Fibroblast of lung (primary cell): ENCODE data around the gene GCAT. TPM values are rescaled to one million over a fixed set of nuclear protein-coding genes. Genes with fewer than 3 reads are reported as not detected.
A peak's percentile ranks its signal among the peaks of the same experiment; 100 is the strongest.

ENCODE experiments used
- DNase-seq, 2 donors: peaks; one replicate each; pipeline versions ENCODE4 v3.0.0 to v3.0.0-alpha.2; 2010; ENCODE audit warnings: low read depth in 2 of 2
- H2AFZ ChIP-seq: 2 replicates; pipeline ENCODE4 v1.5.1; 2012; ENCODE audit warnings: low read length, control low read depth, inconsistent platforms
- H3K27ac ChIP-seq: 2 replicates; pipeline ENCODE4 v1.5.1; 2011; ENCODE audit warnings: low read length, control low read depth; ENCODE audit not compliant: insufficient read depth
- H3K27me3 ChIP-seq: 2 replicates; pipeline ENCODE4 v1.5.1; 2011; ENCODE audit warnings: mild to moderate bottlenecking, low read length; ENCODE audit not compliant: control insufficient read depth, insufficient read depth
- H3K36me3 ChIP-seq: 2 replicates; pipeline ENCODE4 v1.5.1; 2011; ENCODE audit warnings: low read length; ENCODE audit not compliant: control insufficient read depth, insufficient read depth
- H3K4me1 ChIP-seq: 2 replicates; pipeline ENCODE4 v1.5.1; 2011; ENCODE audit warnings: low read length; ENCODE audit not compliant: control insufficient read depth, insufficient read depth; ENCODE audit errors: extremely low read depth
- H3K4me2 ChIP-seq: 2 replicates; pipeline ENCODE4 v1.5.1; 2011; ENCODE audit warnings: low read length, control low read depth; ENCODE audit not compliant: insufficient read depth; ENCODE audit errors: extremely low read depth
- H3K4me3 ChIP-seq, 4 experiments: fragments of 200-600 bp in 1 of 4; sonication (generic) in 1 of 4; replicated peaks in 1 of 4; 2 replicates each; pipeline ENCODE4 v1.5.1; 2011 to 2016; ENCODE audit warnings: low read length in 4 of 4, low read depth in 3 of 4, mild to moderate bottlenecking in 3 of 4, control low read depth in 2 of 4, inconsistent platforms in 1 of 4, mixed read lengths in 1 of 4; ENCODE audit not compliant: insufficient read depth in 1 of 4; ENCODE audit errors: control extremely low read depth in 1 of 4
- H3K79me2 ChIP-seq: 2 replicates; pipeline ENCODE4 v1.5.1; 2012; ENCODE audit warnings: mild to moderate bottlenecking, low read length, inconsistent platforms; ENCODE audit not compliant: control insufficient read depth, insufficient read depth
- H3K9ac ChIP-seq: 2 replicates; pipeline ENCODE4 v1.5.1; 2011; ENCODE audit warnings: mild to moderate bottlenecking, low read length, control low read depth; ENCODE audit not compliant: insufficient read depth
- H3K9me3 ChIP-seq: 2 replicates; pipeline ENCODE4 v1.5.1; 2012; ENCODE audit warnings: low read depth, low read length; ENCODE audit not compliant: control insufficient read depth, insufficient read depth
- H4K20me1 ChIP-seq: 2 replicates; pipeline ENCODE4 v1.5.1; 2011; ENCODE audit warnings: low read length; ENCODE audit not compliant: control insufficient read depth, insufficient read depth; ENCODE audit errors: extremely low read depth
- CTCF ChIP-seq, 2 donors: IDR thresholded peaks in 1 of 2; conservative IDR thresholded peaks in 1 of 2; 1 replicate in 1 of 2; 2 replicates in 1 of 2; pipeline ENCODE4 v1.5.1; 2011 to 2012; ENCODE audit warnings: low read length in 2 of 2, control low read depth in 1 of 2, inconsistent platforms in 1 of 2, low read depth in 1 of 2, mild to moderate bottlenecking in 1 of 2
- EZH2 ChIP-seq: IDR thresholded peaks from 2 replicates; pipeline ENCODE4 v1.5.1; 2012; ENCODE audit warnings: low read length, control low read depth, mild to moderate bottlenecking; ENCODE audit errors: missing control alignments
- polyA minus RNA-seq: library from RNA; depleted of rRNA, polyadenylated mRNA; stranded (reverse); fragments of >200 nt; gene quantifications from 2 replicates; pipeline ENCODE4 v1.2.3, GENCODE V29; 2011; ENCODE audit warnings: low replicate concordance
- polyA plus RNA-seq, 2 donors: library from polyadenylated mRNA; depleted of rRNA in 1 of 2; stranded (reverse) in 1 of 2; unstranded in 1 of 2; fragments of >200 nt; gene quantifications; 2 replicates each; pipeline ENCODE4 v1.2.1, GENCODE V29; 2011 to 2012; ENCODE audit warnings: missing spikeins in 1 of 2
- total RNA-seq: library from RNA; depleted of rRNA; stranded (reverse); fragments of >200 nt; gene quantifications from 2 replicates; pipeline ENCODE4 v1.2.1, GENCODE V29; 2014

Gene GCAT
- 7.7 and 11.9 TPM in 2 replicates for total RNA-seq
- 6.6 and 11.0 TPM in 2 replicates for polyA plus RNA-seq
- polyA plus RNA-seq (2012): 14.0 and 25.6 TPM in 2 replicates
- polyA minus RNA-seq: 14.6 and 20.8 TPM in 2 replicates

GRCh38 chr22:37807410-37808293 is at the start of gene GCAT:
GCAT (plus strand) TSS chr22:37807934; CDS start chr22:37807968, 34 bp downstream.
- peak within 1 kb of the TSS; percentile 71 to 89 (median 80) for H3K4me3 ChIP-seq
- peak within 1 kb of the TSS; percentile 70 for H3K9ac ChIP-seq
- DNase-seq: peak; percentile 96
- H3K36me3 ChIP-seq: no peaks in the 10 kb centered on the region
- H4K20me1 ChIP-seq: no peaks in the 10 kb centered on the region
- H3K4me2 ChIP-seq: peak within 1 kb of the TSS; percentile 95
- TF ChIP-seq EZH2: no peak
- no peak for TF ChIP-seq CTCF (conservative IDR thresholded peaks at IDR 0.05 in 1 of 2, IDR thresholded peaks at IDR 0.05 in 1 of 2; ENCODE audit: low read depth in 1 of 2, low read length in 2 of 2)
- no peaks in the 10 kb centered on the region for H3K9me3 ChIP-seq
- H2AFZ ChIP-seq: peak within 1 kb of the TSS; percentile 95
- peak within 1 kb of the TSS; percentile 85 for H3K27ac ChIP-seq
- H3K27me3 ChIP-seq: no peaks in the 10 kb centered on the region
- H3K4me1 ChIP-seq: peaks cover 11% of the 10 kb centered on the region
- peaks cover 19% of the 10 kb centered on the region for H3K79me2 ChIP-seq

GRCh38 chr22:37758694-37759093 is 49.0 kb upstream of the GCAT start:
- no peak overlapping the region for H3K9ac ChIP-seq
- no peak for DNase-seq
- TF ChIP-seq EZH2 (no peak), CTCF (conservative IDR thresholded peaks at IDR 0.05 in 1 of 2, IDR thresholded peaks at IDR 0.05 in 1 of 2; ENCODE audit: low read depth in 1 of 2, low read length in 2 of 2) (no peak)
- H3K4me2 ChIP-seq: no peak overlapping the region
- peaks cover 42% of the 10 kb centered on the region for H3K36me3 ChIP-seq
- H2AFZ ChIP-seq: no peak overlapping the region
- no peaks in the 10 kb centered on the region for H3K27me3 ChIP-seq
- H3K79me2 ChIP-seq: peaks cover 9% of the 10 kb centered on the region
- H3K9me3 ChIP-seq: no peaks in the 10 kb centered on the region
- H3K27ac ChIP-seq: no peak overlapping the region
- no peaks in the 10 kb centered on the region for H4K20me1 ChIP-seq
- H3K4me3 ChIP-seq: no peak overlapping the region
- no peaks in the 10 kb centered on the region for H3K4me1 ChIP-seq

GRCh38 chr22:37759281-37759680 is 48.5 kb upstream of the GCAT start:
- Histone ChIP-seq H3K27ac (no peak overlapping the region), H4K20me1 (no peaks in the 10 kb centered on the region), H3K27me3 (no peaks in the 10 kb centered on the region), H3K4me2 (no peak overlapping the region), H3K9ac (no peak overlapping the region), H3K9me3 (no peaks in the 10 kb centered on the region), H3K36me3 (peaks cover 44% of the 10 kb centered on the region), H2AFZ (no peak overlapping the region), H3K4me3 (no peak overlapping the region), H3K4me1 (no peaks in the 10 kb centered on the region), H3K79me2 (peaks cover 8% of the 10 kb centered on the region)
- TF ChIP-seq CTCF (conservative IDR thresholded peaks at IDR 0.05 in 1 of 2, IDR thresholded peaks at IDR 0.05 in 1 of 2; ENCODE audit: low read depth in 1 of 2, low read length in 2 of 2): no peak
- DNase-seq: no peak
